HepG2 (cell line): ENCODE data around the gene DNAL4. TPM values are rescaled to one million over a fixed set of nuclear protein-coding genes. Genes with fewer than 3 reads are reported as not detected.
A peak's percentile ranks its signal among the peaks of the same experiment; 100 is the strongest.

Experiments
- ARID2 ChIP-seq: sonication (generic); formaldehyde crosslinking; IDR thresholded peaks from 2 replicates; pipeline ENCODE4 v1.8.1; 2022; ENCODE audit warnings: mild to moderate bottlenecking, missing genetic modification reagents, borderline replicate concordance
- ATM ChIP-seq: fragments of 450-650 bp; IDR thresholded peaks from 2 replicates; pipeline ENCODE4 v1.7.1; 2017; ENCODE audit warnings: mild to moderate bottlenecking, borderline replicate concordance
- CBX2 ChIP-seq, 2 experiments: fragments of 200-600 bp in 1 of 2; sonication (generic); formaldehyde crosslinking in 1 of 2; IDR thresholded peaks; 2 replicates each; pipeline versions ENCODE4 v1.7.0 to v1.8.1; 2018 to 2022; ENCODE audit warnings: low read depth in 2 of 2, low read length in 1 of 2, mild to moderate bottlenecking in 1 of 2, missing genetic modification reagents in 1 of 2
- CENPX ChIP-seq: sonication (generic); formaldehyde crosslinking; IDR thresholded peaks from 2 replicates; pipeline ENCODE4 v1.9.0; 2021; ENCODE audit warnings: mild to moderate bottlenecking, missing genetic modification reagents, moderate library complexity
- FOXC1 ChIP-seq: sonication (generic); formaldehyde crosslinking; IDR thresholded peaks from 2 replicates; pipeline ENCODE4 v1.8.0; 2022; ENCODE audit warnings: mild to moderate bottlenecking, missing genetic modification reagents, borderline replicate concordance
- HOXA7 ChIP-seq: sonication (generic); formaldehyde crosslinking; IDR thresholded peaks from 2 replicates; pipeline ENCODE4 v1.8.1; 2022; ENCODE audit warnings: mild to moderate bottlenecking, missing genetic modification reagents, moderate library complexity
- ISX ChIP-seq: sonication (generic); formaldehyde crosslinking; conservative IDR thresholded peaks from 2 replicates; pipeline ENCODE4 v1.5.0; 2020; ENCODE audit warnings: missing genetic modification reagents
- MATR3 ChIP-seq: sonication (generic); formaldehyde crosslinking; IDR thresholded peaks from 2 replicates; pipeline ENCODE4 v1.4.0; 2020; ENCODE audit warnings: missing genetic modification reagents
- MED1 ChIP-seq: sonication (generic); formaldehyde crosslinking; IDR thresholded peaks from 2 replicates; pipeline ENCODE4 v1.4.0; 2020; ENCODE audit warnings: missing genetic modification reagents
- MYC ChIP-seq: sonication (generic); formaldehyde crosslinking; IDR thresholded peaks from 2 replicates; pipeline ENCODE4 v1.9.0; 2021; ENCODE audit warnings: missing genetic modification reagents, borderline replicate concordance
- NR3C1 ChIP-seq: sonication (generic); formaldehyde crosslinking; IDR thresholded peaks from 2 replicates; pipeline ENCODE4 v1.4.0; 2020; ENCODE audit warnings: missing genetic modification reagents
- RBFOX2 ChIP-seq: fragments of 200-400 bp; formaldehyde crosslinking; IDR thresholded peaks from 2 replicates; pipeline ENCODE4 v1.6.1; 2017; ENCODE audit warnings: low read depth, mild to moderate bottlenecking, low read length
- SPEN ChIP-seq: sonication (generic); formaldehyde crosslinking; IDR thresholded peaks from 2 replicates; pipeline ENCODE4 v1.5.1; 2020; ENCODE audit warnings: low read depth, mild to moderate bottlenecking, missing genetic modification reagents
- TP53 ChIP-seq: sonication (generic); formaldehyde crosslinking; conservative IDR thresholded peaks from 2 replicates; pipeline ENCODE4 v1.4.0; 2020; ENCODE audit warnings: missing genetic modification reagents
- ZNF263 ChIP-seq: sonication (generic); formaldehyde crosslinking; IDR thresholded peaks from 2 replicates; pipeline ENCODE4 v1.4.0; 2020; ENCODE audit warnings: missing genetic modification reagents
- ZNF292 ChIP-seq: sonication (generic); formaldehyde crosslinking; IDR thresholded peaks from 2 replicates; pipeline ENCODE4 v1.8.1; 2022; ENCODE audit warnings: mild to moderate bottlenecking, low read depth, missing genetic modification reagents, borderline replicate concordance
- ZNF3 ChIP-seq: IDR thresholded peaks from 2 replicates; pipeline ENCODE4 v1.7.0; 2017; ENCODE audit warnings: inconsistent platforms
- ZNF326 ChIP-seq: sonication (generic); formaldehyde crosslinking; IDR thresholded peaks from 2 replicates; pipeline ENCODE4 v1.4.0; 2020; ENCODE audit warnings: missing genetic modification reagents, borderline replicate concordance
- ZNF333 ChIP-seq: sonication (generic); formaldehyde crosslinking; IDR thresholded peaks from 2 replicates; pipeline ENCODE4 v1.4.0; 2020; ENCODE audit warnings: mild to moderate bottlenecking, missing genetic modification reagents, borderline replicate concordance
- ZNF430 ChIP-seq: sonication (generic); formaldehyde crosslinking; IDR thresholded peaks from 2 replicates; pipeline ENCODE4 v1.9.0; 2021; ENCODE audit warnings: mild to moderate bottlenecking, missing genetic modification reagents
- ZNF607 ChIP-seq: sonication (generic); formaldehyde crosslinking; IDR thresholded peaks from 2 replicates; pipeline ENCODE4 v1.5.1; 2020; ENCODE audit warnings: missing genetic modification reagents, mild to moderate bottlenecking, borderline replicate concordance
- ZNF674 ChIP-seq: sonication (generic); formaldehyde crosslinking; IDR thresholded peaks from 2 replicates; pipeline ENCODE4 v1.5.0; 2020; ENCODE audit warnings: low read depth, mild to moderate bottlenecking, missing genetic modification reagents
- polyA plus RNA-seq, 8 experiments: library from polyadenylated mRNA; depleted of rRNA in 3 of 8; stranded (reverse) in 7 of 8; unstranded in 1 of 8; fragments of >200 nt; fragmentation: Illumina TruSeq in 4 of 8; extraction: Trizol in 4 of 8; gene quantifications; 2 replicates each; pipeline versions ENCODE4 v1.2.1 to v1.2.3, GENCODE V29; 2011 to 2016; ENCODE audit warnings: low read depth in 4 of 8, missing spikeins in 1 of 8, mixed read lengths in 1 of 8; ENCODE audit not compliant: insufficient read depth in 1 of 8
- total RNA-seq, 5 experiments: library from RNA; depleted of rRNA; stranded (reverse); fragments of >200 nt; fragmentation: Illumina TruSeq; extraction: Trizol; gene quantifications; 2 replicates each; pipeline ENCODE4 v1.2.3, GENCODE V29; 2016; ENCODE audit warnings: low read depth in 1 of 5
- TF ChIP-seq, protein P1 (sequence below): sonication (generic); formaldehyde crosslinking; IDR thresholded peaks from 2 replicates; pipeline ENCODE4 v1.4.0; 2020; ENCODE audit warnings: low read depth, mild to moderate bottlenecking, missing genetic modification reagents
- TF ChIP-seq, protein P2 (sequence below): IDR thresholded peaks from 2 replicates; pipeline ENCODE4 v1.6.1; 2018; ENCODE audit warnings: missing genetic modification reagents, mild to moderate bottlenecking, missing compliant biosample characterization
- TF ChIP-seq, protein P3 (sequence below): sonication (generic); formaldehyde crosslinking; conservative IDR thresholded peaks from 2 replicates; pipeline ENCODE4 v1.8.0; 2022; ENCODE audit warnings: missing genetic modification reagents
- TF ChIP-seq, protein P4 (sequence below): IDR thresholded peaks from 2 replicates; pipeline ENCODE4 v1.6.1; 2016; ENCODE audit warnings: control low read depth

DNAL4 gene
- total and polyA plus RNA-seq, 2 of the 13 experiments (the other 11 are each of a cell fraction or from before 2014, with no cell fraction given): 8.0 to 10.7 TPM

DNA sequence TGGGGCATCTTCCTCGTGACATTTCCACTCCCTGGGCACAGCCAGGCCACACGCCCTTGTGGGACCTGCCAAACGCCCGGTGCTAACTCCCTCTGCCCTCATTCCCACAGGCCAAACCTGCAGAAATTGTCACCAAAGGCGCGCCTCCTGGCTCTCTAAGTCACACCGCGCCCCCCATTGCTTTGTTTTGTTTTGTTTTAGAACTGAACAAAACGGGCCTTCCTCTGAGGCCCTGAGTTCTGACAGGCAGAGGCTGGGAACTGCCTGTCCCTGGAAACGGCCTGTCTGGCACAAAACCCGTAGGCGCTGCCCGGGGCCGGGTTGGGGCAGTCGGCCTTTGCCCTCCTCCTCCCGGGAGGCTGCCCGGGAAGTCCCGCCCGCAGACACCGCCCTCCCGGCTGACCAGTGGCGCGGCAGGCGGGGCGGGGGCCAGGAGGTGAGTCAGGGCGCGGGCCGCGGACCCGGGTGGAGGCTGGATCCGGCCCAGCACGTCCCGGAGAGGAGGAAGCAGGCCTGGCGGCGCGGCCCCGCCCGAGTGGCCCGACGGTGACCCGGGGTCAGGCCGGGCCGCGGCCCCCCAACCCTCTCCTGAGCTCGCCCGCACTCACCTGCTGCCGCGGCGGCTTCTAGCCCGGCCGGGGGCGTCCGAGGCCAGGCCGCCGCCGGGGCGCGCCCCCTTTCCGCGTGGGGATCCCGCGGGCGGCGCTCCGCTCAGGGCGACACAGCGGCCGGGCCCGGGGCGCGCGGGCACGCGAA is 38.6 kb downstream of the DNAL4 start (continued):
- TF ChIP-seq, protein P1, sequence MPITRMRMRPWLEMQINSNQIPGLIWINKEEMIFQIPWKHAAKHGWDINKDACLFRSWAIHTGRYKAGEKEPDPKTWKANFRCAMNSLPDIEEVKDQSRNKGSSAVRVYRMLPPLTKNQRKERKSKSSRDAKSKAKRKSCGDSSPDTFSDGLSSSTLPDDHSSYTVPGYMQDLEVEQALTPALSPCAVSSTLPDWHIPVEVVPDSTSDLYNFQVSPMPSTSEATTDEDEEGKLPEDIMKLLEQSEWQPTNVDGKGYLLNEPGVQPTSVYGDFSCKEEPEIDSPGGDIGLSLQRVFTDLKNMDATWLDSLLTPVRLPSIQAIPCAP (CRISPR knock-in tag): no peak
- TF ChIP-seq MATR3 (CRISPR knock-in tag) (no peak), ZNF326 (CRISPR knock-in tag) (no peak), TP53 (no peak), ZNF674 (CRISPR knock-in tag) (no peak), SPEN (CRISPR knock-in tag) (peak; percentile 87; the same call in 1 of the 2 replicates), NR3C1 (no peak), FOXC1 (CRISPR knock-in tag) (no peak), ISX (no peak), ZNF333 (no peak), RBFOX2 (peak; percentile 87), ATM (no peak), ZNF292 (no peak), ARID2 (CRISPR knock-in tag) (peak; percentile 44; the same call in 1 of the 2 replicates), ZNF263 (no peak), CENPX (CRISPR knock-in tag) (no peak), CBX2 (IDR thresholded peaks at IDR 0.05; ENCODE audit: low read depth, low read length) (no peak), CBX2 (CRISPR knock-in tag; IDR thresholded peaks at IDR 0.05; ENCODE audit: low read depth) (no peak), HOXA7 (CRISPR knock-in tag) (no peak), ZNF430 (CRISPR knock-in tag) (peak; percentile 99), MED1 (peak; percentile 85), MYC (CRISPR knock-in tag) (peak; percentile 71), ZNF607 (peak; percentile 87), ZNF3 (no peak)
- TF ChIP-seq, protein P2, sequence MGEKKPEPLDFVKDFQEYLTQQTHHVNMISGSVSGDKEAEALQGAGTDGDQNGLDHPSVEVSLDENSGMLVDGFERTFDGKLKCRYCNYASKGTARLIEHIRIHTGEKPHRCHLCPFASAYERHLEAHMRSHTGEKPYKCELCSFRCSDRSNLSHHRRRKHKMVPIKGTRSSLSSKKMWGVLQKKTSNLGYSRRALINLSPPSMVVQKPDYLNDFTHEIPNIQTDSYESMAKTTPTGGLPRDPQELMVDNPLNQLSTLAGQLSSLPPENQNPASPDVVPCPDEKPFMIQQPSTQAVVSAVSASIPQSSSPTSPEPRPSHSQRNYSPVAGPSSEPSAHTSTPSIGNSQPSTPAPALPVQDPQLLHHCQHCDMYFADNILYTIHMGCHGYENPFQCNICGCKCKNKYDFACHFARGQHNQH: peak; percentile 66; the same call in 1 of the 2 replicates
- TF ChIP-seq, protein P3, sequence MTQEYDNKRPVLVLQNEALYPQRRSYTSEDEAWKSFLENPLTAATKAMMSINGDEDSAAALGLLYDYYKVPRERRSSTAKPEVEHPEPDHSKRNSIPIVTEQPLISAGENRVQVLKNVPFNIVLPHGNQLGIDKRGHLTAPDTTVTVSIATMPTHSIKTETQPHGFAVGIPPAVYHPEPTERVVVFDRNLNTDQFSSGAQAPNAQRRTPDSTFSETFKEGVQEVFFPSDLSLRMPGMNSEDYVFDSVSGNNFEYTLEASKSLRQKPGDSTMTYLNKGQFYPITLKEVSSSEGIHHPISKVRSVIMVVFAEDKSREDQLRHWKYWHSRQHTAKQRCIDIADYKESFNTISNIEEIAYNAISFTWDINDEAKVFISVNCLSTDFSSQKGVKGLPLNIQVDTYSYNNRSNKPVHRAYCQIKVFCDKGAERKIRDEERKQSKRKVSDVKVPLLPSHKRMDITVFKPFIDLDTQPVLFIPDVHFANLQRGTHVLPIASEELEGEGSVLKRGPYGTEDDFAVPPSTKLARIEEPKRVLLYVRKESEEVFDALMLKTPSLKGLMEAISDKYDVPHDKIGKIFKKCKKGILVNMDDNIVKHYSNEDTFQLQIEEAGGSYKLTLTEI (CRISPR knock-in tag): no peak
- TF ChIP-seq, protein P4, sequence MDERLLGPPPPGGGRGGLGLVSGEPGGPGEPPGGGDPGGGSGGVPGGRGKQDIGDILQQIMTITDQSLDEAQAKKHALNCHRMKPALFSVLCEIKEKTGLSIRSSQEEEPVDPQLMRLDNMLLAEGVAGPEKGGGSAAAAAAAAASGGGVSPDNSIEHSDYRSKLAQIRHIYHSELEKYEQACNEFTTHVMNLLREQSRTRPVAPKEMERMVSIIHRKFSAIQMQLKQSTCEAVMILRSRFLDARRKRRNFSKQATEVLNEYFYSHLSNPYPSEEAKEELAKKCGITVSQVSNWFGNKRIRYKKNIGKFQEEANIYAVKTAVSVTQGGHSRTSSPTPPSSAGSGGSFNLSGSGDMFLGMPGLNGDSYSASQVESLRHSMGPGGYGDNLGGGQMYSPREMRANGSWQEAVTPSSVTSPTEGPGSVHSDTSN: no peak
